H9 (cell line): ENCODE measurements around the gene RPL37A. TPM values are rescaled to one million over a fixed set of nuclear protein-coding genes. Genes with fewer than 3 reads are reported as not detected.

Experiments used
- DNase-seq: peaks from one replicate; pipeline ENCODE4 v3.0.0-alpha.2; 2017
- H2AFZ ChIP-seq: one replicate; pipeline ENCODE4 v1.6.1; 2013; ENCODE audit warnings: mild to moderate bottlenecking, low read length, control low read depth, moderate library complexity
- H2AK5ac ChIP-seq: 2 replicates; pipeline ENCODE4 v1.6.1; 2013; ENCODE audit warnings: low read length, control low read depth, mixed read lengths; ENCODE audit not compliant: insufficient read length
- H2BK120ac ChIP-seq: one replicate; pipeline ENCODE4 v1.6.1; 2013; ENCODE audit warnings: low read depth, mild to moderate bottlenecking, low read length, control low read depth, inconsistent platforms; ENCODE audit not compliant: poor library complexity, severe bottlenecking
- H2BK12ac ChIP-seq: 2 replicates; pipeline ENCODE4 v1.6.1; 2013; ENCODE audit warnings: low read length, control low read depth, mixed read lengths, low read depth; ENCODE audit not compliant: insufficient read length
- H2BK15ac ChIP-seq: 2 replicates; pipeline ENCODE4 v1.6.1; 2013; ENCODE audit warnings: low read depth, low read length, control low read depth
- H2BK20ac ChIP-seq: one replicate; pipeline ENCODE4 v1.6.1; 2013; ENCODE audit warnings: low read depth, mild to moderate bottlenecking, low read length, control low read depth, inconsistent platforms; ENCODE audit not compliant: poor library complexity, severe bottlenecking
- H2BK5ac ChIP-seq: 2 replicates; pipeline ENCODE4 v1.6.1; 2013; ENCODE audit warnings: low read length, control low read depth, mixed read lengths; ENCODE audit not compliant: insufficient read length
- H3K14ac ChIP-seq: 2 replicates; pipeline ENCODE4 v1.6.1; 2013; ENCODE audit warnings: low read length, control low read depth; ENCODE audit not compliant: insufficient read depth
- H3K18ac ChIP-seq: 2 replicates; pipeline ENCODE4 v1.6.1; 2013; ENCODE audit warnings: low read depth, mild to moderate bottlenecking, mixed read lengths, low read length, control low read depth; ENCODE audit not compliant: insufficient read length
- H3K23ac ChIP-seq: 2 replicates; pipeline ENCODE4 v1.6.1; 2013; ENCODE audit warnings: low read length, control low read depth, mixed read lengths, low read depth; ENCODE audit not compliant: insufficient read length
- H3K23me2 ChIP-seq: 2 replicates; pipeline ENCODE4 v1.6.1; 2013; ENCODE audit warnings: low read depth, mild to moderate bottlenecking, mixed read lengths, low read length, control low read depth; ENCODE audit not compliant: insufficient read length, poor library complexity, severe bottlenecking
- H3K27ac ChIP-seq: 2 replicates; pipeline ENCODE4 v1.5.1; 2013; ENCODE audit warnings: low read length, control low read depth, mixed read lengths, low read depth; ENCODE audit not compliant: insufficient read length
- H3K27me3 ChIP-seq: 2 replicates; pipeline ENCODE4 v1.6.1; 2013; ENCODE audit warnings: low read length, control low read depth, inconsistent platforms; ENCODE audit not compliant: insufficient read depth
- H3K4ac ChIP-seq: 2 replicates; pipeline ENCODE4 v1.6.1; 2013; ENCODE audit warnings: low read depth, mild to moderate bottlenecking, control low read depth, inconsistent platforms, low read length, moderate library complexity
- H3K4me1 ChIP-seq: 2 replicates; pipeline ENCODE4 v1.6.1; 2013; ENCODE audit warnings: low read length, control low read depth, inconsistent platforms; ENCODE audit not compliant: insufficient read depth
- H3K4me2 ChIP-seq: 2 replicates; pipeline ENCODE4 v1.6.1; 2013; ENCODE audit warnings: low read length, control low read depth, mixed read lengths; ENCODE audit not compliant: insufficient read length, insufficient read depth
- H3K56ac ChIP-seq: 2 replicates; pipeline ENCODE4 v1.6.1; 2013; ENCODE audit warnings: low read depth, mild to moderate bottlenecking, mixed read lengths, low read length, control low read depth; ENCODE audit not compliant: insufficient read length
- H3K79me1 ChIP-seq: 2 replicates; pipeline ENCODE4 v1.6.1; 2013; ENCODE audit warnings: low read depth, mild to moderate bottlenecking, moderate library complexity, low read length, control low read depth, inconsistent platforms; ENCODE audit not compliant: insufficient read depth, poor library complexity, severe bottlenecking
- H3K79me2 ChIP-seq: 2 replicates; pipeline ENCODE4 v1.6.1; 2013; ENCODE audit warnings: low read length, control low read depth, inconsistent platforms; ENCODE audit not compliant: insufficient read depth
- H3K9ac ChIP-seq: 2 replicates; pipeline ENCODE4 v1.6.1; 2013; ENCODE audit warnings: low read length, control low read depth, mixed read lengths; ENCODE audit not compliant: insufficient read length; ENCODE audit errors: extremely low read depth
- H3K9me3 ChIP-seq: one replicate; pipeline ENCODE4 v1.6.1; 2013; ENCODE audit warnings: low read depth, low read length, inconsistent platforms; ENCODE audit not compliant: control insufficient read depth
- H3T11ph ChIP-seq: one replicate; pipeline ENCODE4 v1.6.1; 2013; ENCODE audit warnings: mild to moderate bottlenecking, low read length, control low read depth, inconsistent platforms
- H4K20me1 ChIP-seq: one replicate; pipeline ENCODE4 v1.6.1; 2013; ENCODE audit not compliant: control insufficient read depth, insufficient read length, insufficient read depth
- H4K5ac ChIP-seq: 2 replicates; pipeline ENCODE4 v1.6.1; 2013; ENCODE audit warnings: low read depth, mild to moderate bottlenecking, mixed read lengths, low read length, control low read depth; ENCODE audit not compliant: insufficient read length
- H4K8ac ChIP-seq: replicated peaks from 2 replicates; pipeline ENCODE4 v1.6.1; 2013; ENCODE audit warnings: low read length, control low read depth, mixed read lengths, low read depth; ENCODE audit not compliant: insufficient read length
- H4K91ac ChIP-seq: 2 replicates; pipeline ENCODE4 v1.6.1; 2013; ENCODE audit warnings: low read depth, mild to moderate bottlenecking, moderate library complexity, mixed read lengths, low read length, control low read depth; ENCODE audit not compliant: insufficient read length
- H3K27ac Mint-ChIP-seq, 3 experiments: 2 replicates in 2 of 3; 3 replicates in 1 of 3; pipeline ENCODE4 v1.8.0; 2020 to 2021; ENCODE audit warnings: mixed read lengths in 3 of 3, mild to moderate bottlenecking in 1 of 3, moderate library complexity in 1 of 3
- H3K27me3 Mint-ChIP-seq: 2 replicates; pipeline ENCODE4 v1.8.0; 2021; ENCODE audit warnings: low read depth, mild to moderate bottlenecking, moderate library complexity, mixed read lengths
- H3K36me3 Mint-ChIP-seq, 3 experiments: 2 replicates in 2 of 3; 3 replicates in 1 of 3; pipeline ENCODE4 v1.8.0; 2020 to 2021; ENCODE audit warnings: low read depth in 3 of 3, mixed read lengths in 3 of 3; ENCODE audit not compliant: insufficient read depth in 1 of 3
- H3K4me1 Mint-ChIP-seq, 2 experiments: 2 replicates each; pipeline ENCODE4 v1.8.0; 2020; ENCODE audit warnings: mixed read lengths in 2 of 2
- H3K4me3 Mint-ChIP-seq, 2 experiments: 2 replicates in 1 of 2; 3 replicates in 1 of 2; pipeline ENCODE4 v1.8.0; 2020 to 2021; ENCODE audit warnings: mild to moderate bottlenecking in 2 of 2, mixed read lengths in 2 of 2, moderate library complexity in 1 of 2
- H3K9me3 Mint-ChIP-seq, 2 experiments: 2 replicates in 1 of 2; 3 replicates in 1 of 2; pipeline ENCODE4 v1.8.0; 2020; ENCODE audit warnings: mild to moderate bottlenecking in 2 of 2, mixed read lengths in 2 of 2, moderate library complexity in 1 of 2
- WGBS: extraction: QIAGEN DNeasy Blood & Tissue Kit; methylation state at CpG from one replicate; pipeline ENCODE4 v1.1.7; 2013; ENCODE audit warnings: missing lambda C conversion rate, low lambda C conversion rate, mixed read lengths; ENCODE audit not compliant: insufficient read length; ENCODE audit errors: extremely low coverage; 5-methylcytosine and 5-hydroxymethylcytosine counted together
- total RNA-seq: library from RNA; stranded (reverse); gene quantifications from 2 replicates; pipeline ENCODE4 v1.2.1, GENCODE V29; 2021
- TF ChIP-seq, protein P1 (sequence below): fragments of 200-600 bp; sonication (generic); conservative IDR thresholded peaks from 3 replicates; pipeline ENCODE4 v1.8.0; 2021; ENCODE audit warnings: antibody characterized with exemption, mild to moderate bottlenecking

The RPL37A gene
- total RNA-seq, 1 experiment from 2014 or later: 3,769 TPM

DNA sequence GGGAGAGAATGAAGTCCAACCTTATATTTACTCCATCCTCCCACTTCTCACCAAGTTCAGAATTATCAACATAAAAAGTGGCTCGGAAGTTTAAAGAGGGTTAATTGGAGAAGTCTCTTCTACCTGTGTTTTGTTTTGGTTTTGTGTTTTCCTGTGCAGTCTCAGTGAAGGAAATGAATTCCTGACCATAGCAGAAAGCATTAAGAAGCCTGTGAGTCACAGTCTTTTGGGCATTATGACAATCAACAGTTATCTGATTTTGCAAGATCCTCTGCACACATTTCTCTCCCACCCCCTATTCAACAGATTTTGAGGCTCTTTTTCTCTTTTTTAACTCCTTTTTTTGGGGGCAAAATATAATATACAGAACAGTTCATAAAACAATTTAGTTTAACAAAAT, 8.6 kb upstream of the RPL37A start:
- H2AFZ ChIP-seq: no peak overlapping the region
- H3K27me3 Mint-ChIP-seq: no peaks in the 10 kb centered on the region
- no peak overlapping the region for H4K5ac ChIP-seq
- TF ChIP-seq, protein P1, sequence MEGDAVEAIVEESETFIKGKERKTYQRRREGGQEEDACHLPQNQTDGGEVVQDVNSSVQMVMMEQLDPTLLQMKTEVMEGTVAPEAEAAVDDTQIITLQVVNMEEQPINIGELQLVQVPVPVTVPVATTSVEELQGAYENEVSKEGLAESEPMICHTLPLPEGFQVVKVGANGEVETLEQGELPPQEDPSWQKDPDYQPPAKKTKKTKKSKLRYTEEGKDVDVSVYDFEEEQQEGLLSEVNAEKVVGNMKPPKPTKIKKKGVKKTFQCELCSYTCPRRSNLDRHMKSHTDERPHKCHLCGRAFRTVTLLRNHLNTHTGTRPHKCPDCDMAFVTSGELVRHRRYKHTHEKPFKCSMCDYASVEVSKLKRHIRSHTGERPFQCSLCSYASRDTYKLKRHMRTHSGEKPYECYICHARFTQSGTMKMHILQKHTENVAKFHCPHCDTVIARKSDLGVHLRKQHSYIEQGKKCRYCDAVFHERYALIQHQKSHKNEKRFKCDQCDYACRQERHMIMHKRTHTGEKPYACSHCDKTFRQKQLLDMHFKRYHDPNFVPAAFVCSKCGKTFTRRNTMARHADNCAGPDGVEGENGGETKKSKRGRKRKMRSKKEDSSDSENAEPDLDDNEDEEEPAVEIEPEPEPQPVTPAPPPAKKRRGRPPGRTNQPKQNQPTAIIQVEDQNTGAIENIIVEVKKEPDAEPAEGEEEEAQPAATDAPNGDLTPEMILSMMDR: no peak
- no peak overlapping the region for H3K56ac ChIP-seq
- H2BK12ac ChIP-seq: no peak overlapping the region
- H4K8ac ChIP-seq: no peak overlapping the region
- no peak overlapping the region for H3K9ac ChIP-seq
- H3K79me1 ChIP-seq: no peaks in the 10 kb centered on the region
- no peak overlapping the region for H2BK5ac ChIP-seq
- no peaks in the 10 kb centered on the region for H3K23me2 ChIP-seq
- no peaks in the 10 kb centered on the region for H3K4me1 ChIP-seq
- H3K18ac ChIP-seq: no peak overlapping the region
- H3K9me3 Mint-ChIP-seq: no peaks in the 10 kb centered on the region
- H3K23ac ChIP-seq: no peak overlapping the region
- H3K27me3 ChIP-seq: no peaks in the 10 kb centered on the region
- H2BK15ac ChIP-seq: no peak overlapping the region
- no CpG with 5 or more reads among the region's 1 CpG for WGBS
- H3T11ph ChIP-seq: no peak overlapping the region
- H2BK20ac ChIP-seq: no peak overlapping the region
- no peak overlapping the region for H4K91ac ChIP-seq
- H2AK5ac ChIP-seq: no peak overlapping the region
- H3K27ac Mint-ChIP-seq: no peak overlapping the region
- no peaks in the 10 kb centered on the region for H4K20me1 ChIP-seq
- no peak overlapping the region for H3K4me2 ChIP-seq
- H3K79me2 ChIP-seq: no peaks in the 10 kb centered on the region
- no peaks in the 10 kb centered on the region for H3K9me3 ChIP-seq
- DNase-seq: no peak
- no peak overlapping the region for H3K27ac ChIP-seq
- H3K14ac ChIP-seq: no peak overlapping the region
- H2BK120ac ChIP-seq: no peak overlapping the region
- H3K4me3 Mint-ChIP-seq: no peak overlapping the region
- peaks cover 4 to 13% of the 10 kb centered on the region in 2 experiments; a peak in 2 of 4 replicates for H3K4me1 Mint-ChIP-seq
- no peaks in the 10 kb centered on the region for H3K36me3 Mint-ChIP-seq
- H3K4ac ChIP-seq: no peak overlapping the region
